ENCODE results near the gene RAB8B. TPM values are rescaled to one million over a fixed set of nuclear protein-coding genes. Genes with fewer than 3 reads are reported as not detected.
"Not testable (repeated sequence)": the region's sequence is repeated elsewhere in the genome, so short reads cannot be mapped to it uniquely, and the experiment has no call there.

Gene RAB8B
- total RNA-seq, 1 donor from 2014 or later: 93.1 TPM

- Mint-ChIP-seq H3K36me3 (ENCODE audit: low read depth) (peaks cover 42% of the 10 kb centered on the region), H3K4me3 (peak overlapping the region; percentile 35), H3K9me3 (no peaks in the 10 kb centered on the region), H3K27ac (no peak overlapping the region), H3K27me3 (no peaks in the 10 kb centered on the region), H3K4me1 (peaks cover 85% of the 10 kb centered on the region)
- no peak for DNase-seq
- TF ChIP-seq, protein P1, sequence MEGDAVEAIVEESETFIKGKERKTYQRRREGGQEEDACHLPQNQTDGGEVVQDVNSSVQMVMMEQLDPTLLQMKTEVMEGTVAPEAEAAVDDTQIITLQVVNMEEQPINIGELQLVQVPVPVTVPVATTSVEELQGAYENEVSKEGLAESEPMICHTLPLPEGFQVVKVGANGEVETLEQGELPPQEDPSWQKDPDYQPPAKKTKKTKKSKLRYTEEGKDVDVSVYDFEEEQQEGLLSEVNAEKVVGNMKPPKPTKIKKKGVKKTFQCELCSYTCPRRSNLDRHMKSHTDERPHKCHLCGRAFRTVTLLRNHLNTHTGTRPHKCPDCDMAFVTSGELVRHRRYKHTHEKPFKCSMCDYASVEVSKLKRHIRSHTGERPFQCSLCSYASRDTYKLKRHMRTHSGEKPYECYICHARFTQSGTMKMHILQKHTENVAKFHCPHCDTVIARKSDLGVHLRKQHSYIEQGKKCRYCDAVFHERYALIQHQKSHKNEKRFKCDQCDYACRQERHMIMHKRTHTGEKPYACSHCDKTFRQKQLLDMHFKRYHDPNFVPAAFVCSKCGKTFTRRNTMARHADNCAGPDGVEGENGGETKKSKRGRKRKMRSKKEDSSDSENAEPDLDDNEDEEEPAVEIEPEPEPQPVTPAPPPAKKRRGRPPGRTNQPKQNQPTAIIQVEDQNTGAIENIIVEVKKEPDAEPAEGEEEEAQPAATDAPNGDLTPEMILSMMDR (IDR thresholded peaks at IDR 0.05): no peak
- CTCF ChIA-PET: interaction anchor here (0.5 to 2.5 kb wide), 4 partner anchors 9 to 74 kb away, joined by 3 to 13 read pairs (median 4); no protein-coding TSS in a partner anchor
- no peak for ATAC-seq (ENCODE audit: low read depth)
- intact Hi-C loops (cut with micrococcal nuclease): loop anchor here (1.0 to 2.0 kb wide), 3 partner anchors 11 to 200 kb away; partner anchors contain the start of gene APH1B
- POLR2A ChIA-PET: interaction anchor here (1.6 to 2.7 kb wide), 3 partner anchors 8 to 11 kb away, joined by 7 to 22 read pairs (median 13); no protein-coding TSS in a partner anchor
Measured at GRCh38 chr15:63202861-63203260, 13.5 kb downstream of the RAB8B start.

GRCh38 chr15:63203451-63204090, 14.2 kb downstream of the RAB8B start:
- Mint-ChIP-seq H3K27ac (peak overlapping the region; percentile 73), H3K4me3 (no peak overlapping the region), H3K36me3 (ENCODE audit: low read depth) (peaks cover 42% of the 10 kb centered on the region), H3K9me3 (no peaks in the 10 kb centered on the region), H3K27me3 (no peaks in the 10 kb centered on the region), H3K4me1 (peaks cover 85% of the 10 kb centered on the region)
- intact Hi-C loops (cut with micrococcal nuclease): loop anchor here (1.0 to 2.0 kb wide), 3 partner anchors 11 to 200 kb away; partner anchors contain the start of gene APH1B
- no peak for DNase-seq
- ChIA-PET CTCF (interaction anchor here (0.5 to 2.5 kb wide), 3 partner anchors 10 to 73 kb away, joined by 3 to 13 read pairs (median 4); no protein-coding TSS in a partner anchor), POLR2A (interaction anchor here (0.6 to 2.7 kb wide), 5 partner anchors 9 to 46 kb away, joined by 3 to 22 read pairs (median 10); partner anchors contain the start of genes RAB8B and RPS27L)
- peak; percentile 99 for ATAC-seq (ENCODE audit: low read depth)
- TF ChIP-seq, protein P1 (IDR thresholded peaks at IDR 0.05): no peak

DNA sequence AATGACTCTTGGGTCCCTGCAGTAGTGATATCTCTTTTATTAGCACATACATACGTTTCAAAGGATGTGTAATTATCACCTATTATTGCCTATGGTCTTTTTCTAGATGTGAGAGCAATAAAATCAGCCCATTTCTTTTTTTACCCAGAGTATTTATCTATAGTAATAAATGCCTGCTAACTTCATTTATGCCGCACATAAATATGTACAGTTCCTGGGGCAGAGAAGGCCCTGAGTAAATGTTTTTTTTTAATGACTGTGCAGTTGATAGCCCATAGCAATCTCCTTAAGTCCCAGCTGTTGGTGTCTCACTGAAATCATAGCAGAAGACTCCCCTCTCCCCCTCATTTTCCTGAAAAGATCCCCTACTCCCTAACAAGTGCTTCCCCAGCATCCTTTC, 16.7 kb downstream of the RAB8B start:
- ATAC-seq (ENCODE audit: low read depth) (no peak), DNase-seq (no peak)
- ChIA-PET CTCF (no interaction called here), POLR2A (interaction anchor here (1.4 to 1.6 kb wide), 2 partner anchors 10 to 14 kb away, joined by 3 to 4 read pairs; no protein-coding TSS in a partner anchor)
- H3K4me1 Mint-ChIP-seq: peaks cover 78% of the 10 kb centered on the region
- no peaks in the 10 kb centered on the region for H3K27me3 Mint-ChIP-seq
- H3K27ac Mint-ChIP-seq: peak overlapping the region; percentile 16
- H3K36me3 Mint-ChIP-seq (ENCODE audit: low read depth): peaks cover 37% of the 10 kb centered on the region
- H3K9me3 Mint-ChIP-seq: no peaks in the 10 kb centered on the region
- H3K4me3 Mint-ChIP-seq: no peak overlapping the region
- TF ChIP-seq, protein P1 (IDR thresholded peaks at IDR 0.05): no peak
- intact Hi-C loops (cut with micrococcal nuclease): no loop called here

DNA sequence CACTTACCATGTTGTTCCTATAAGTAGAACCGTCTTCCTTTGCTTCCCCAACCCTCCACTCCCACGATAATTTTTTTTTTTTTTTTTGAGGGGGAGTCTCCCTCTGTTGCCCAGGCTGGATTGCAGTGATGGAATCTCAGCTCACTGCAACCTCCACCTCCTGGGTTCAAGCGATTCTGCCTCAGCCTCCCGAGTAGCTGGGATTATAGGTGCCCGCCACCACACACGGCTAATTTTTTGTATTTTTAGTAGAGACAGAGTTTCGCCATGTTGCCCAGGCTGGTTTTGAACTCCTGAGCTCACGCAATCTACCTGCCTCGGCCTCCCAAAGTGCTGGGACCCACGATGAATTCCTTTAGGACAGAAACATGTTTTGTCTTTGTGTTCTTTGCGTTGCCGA, 19.4 kb downstream of the RAB8B start:
- CTCF ChIA-PET; intact Hi-C loops (cut with micrococcal nuclease); DNase-seq; ATAC-seq (ENCODE audit: low read depth); H3K9me3 Mint-ChIP-seq; H3K4me3 Mint-ChIP-seq; H3K27me3 Mint-ChIP-seq: not testable (repeated sequence)
- H3K36me3 Mint-ChIP-seq (ENCODE audit: low read depth): peaks cover 28% of the 10 kb centered on the region
- H3K27ac Mint-ChIP-seq: peak overlapping the region; percentile 26
- H3K4me1 Mint-ChIP-seq: peaks cover 82% of the 10 kb centered on the region
- POLR2A ChIA-PET: interaction anchor here (0.7 kb wide), 2 partner anchors 50 to 508 kb away, joined by 5 to 10 read pairs; no protein-coding TSS in a partner anchor

GRCh38 chr15:63210151-63211091, 21.0 kb downstream of the RAB8B start:
- Mint-ChIP-seq H3K27me3 (no peaks in the 10 kb centered on the region), H3K27ac (peak overlapping the region; percentile 94), H3K4me3 (peak overlapping the region; percentile 57), H3K36me3 (ENCODE audit: low read depth) (peaks cover 28% of the 10 kb centered on the region), H3K9me3 (no peaks in the 10 kb centered on the region), H3K4me1 (peaks cover 85% of the 10 kb centered on the region)
- DNase-seq: no peak
- POLR2A ChIA-PET: interaction anchor here (0.6 to 2.0 kb wide), 6 partner anchors 15 to 53 kb away, joined by 3 to 10 read pairs (median 3); partner anchors contain the start of genes RAB8B and RPS27L
- ATAC-seq (ENCODE audit: low read depth): no peak
- intact Hi-C loops (cut with micrococcal nuclease): loop anchor here (5.0 kb wide), 1 partner anchor 88 kb away; the partner anchor contains the start of gene LACTB
- TF ChIP-seq, protein P1 (IDR thresholded peaks at IDR 0.05): no peak
- CTCF ChIA-PET: interaction anchor here (1.1 kb wide), 1 partner anchor 14 kb away, joined by 3 read pairs; no protein-coding TSS in a partner anchor
